Subcutaneous abdominal adipose tissue (tissue), 5 donors: ENCODE measurements around the gene MACF1.
"Not testable (repeated sequence)": the region's sequence is repeated elsewhere in the genome, so short reads cannot be mapped to it uniquely, and the experiment has no call there.

Experiments used
- H3K27ac ChIP-seq: one replicate; pipeline ENCODE4 v1.7.0; 2013; ENCODE audit warnings: low read depth, mild to moderate bottlenecking, inconsistent platforms, low read length, moderate library complexity
- H3K27me3 ChIP-seq, 5 donors: one replicate each; pipeline ENCODE4 v1.7.0; 2013; ENCODE audit warnings: low read length in 5 of 5, inconsistent platforms in 1 of 5; ENCODE audit not compliant: control insufficient read depth in 5 of 5, insufficient read depth in 4 of 5
- H3K36me3 ChIP-seq, 5 donors: one replicate each; pipeline ENCODE4 v1.7.0; 2013; ENCODE audit warnings: low read length in 5 of 5; ENCODE audit not compliant: control insufficient read depth in 5 of 5, insufficient read depth in 5 of 5
- H3K4me1 ChIP-seq, 5 donors: one replicate each; pipeline ENCODE4 v1.7.0; 2013; ENCODE audit warnings: low read length in 5 of 5, mild to moderate bottlenecking in 3 of 5, moderate library complexity in 1 of 5; ENCODE audit not compliant: control insufficient read depth in 5 of 5, insufficient read depth in 5 of 5
- H3K4me3 ChIP-seq, 5 donors: one replicate each; pipeline ENCODE4 v1.7.0; 2013; ENCODE audit warnings: low read length in 5 of 5, low read depth in 1 of 5
- H3K9ac ChIP-seq, 5 donors: one replicate each; pipeline ENCODE4 v1.7.0; 2013; ENCODE audit warnings: low read length in 5 of 5, mild to moderate bottlenecking in 4 of 5, moderate library complexity in 3 of 5
- H3K9me3 ChIP-seq, 5 donors: one replicate each; pipeline ENCODE4 v1.7.0; 2013; ENCODE audit warnings: low read length in 5 of 5; ENCODE audit not compliant: control insufficient read depth in 5 of 5
- donor health status: healthy.
- donor health status: healthy.
- donor health status: healthy.
- donor health status: healthy.
- donor health status: healthy.

The MACF1 gene

GRCh38 chr1:39508266-39508665 lies 303.8 kb downstream of the MACF1 start:
- peaks cover 0 to 11% (median 5%) of the 10 kb centered on the region in 5 donors for H3K27me3 ChIP-seq
- peaks cover 0 to 9% (median 5%) of the 10 kb centered on the region in 5 donors for H3K4me1 ChIP-seq
- no peaks in the 10 kb centered on the region for H3K36me3 ChIP-seq
- H3K9me3 ChIP-seq: no peaks in the 10 kb centered on the region
- H3K27ac ChIP-seq: no peak overlapping the region
- H3K9ac ChIP-seq: no peak overlapping the region
- no peak overlapping the region for H3K4me3 ChIP-seq

DNA sequence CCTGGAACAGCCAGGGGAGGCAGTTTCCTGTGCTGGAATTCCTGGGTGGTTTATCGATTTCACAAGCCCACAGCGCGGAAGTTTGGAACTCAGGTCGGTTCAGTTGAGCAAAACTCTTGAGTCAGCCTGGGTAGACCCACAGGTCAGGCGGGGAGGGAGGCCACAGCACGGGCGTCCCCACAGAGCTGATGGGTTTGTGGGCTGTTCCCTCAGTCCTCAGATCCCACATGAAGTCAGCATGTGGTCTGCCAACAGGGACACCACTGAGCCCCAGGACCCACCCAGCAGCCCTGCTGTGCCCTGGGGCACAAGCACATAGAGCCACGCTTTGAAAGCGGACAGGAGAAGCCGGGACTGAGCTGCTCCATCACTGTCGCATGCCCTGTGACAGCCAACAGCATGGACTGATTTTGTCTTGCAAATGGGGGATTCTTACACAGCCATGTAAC lies 304.4 kb downstream of the MACF1 start:
- no peak overlapping the region for H3K9ac ChIP-seq
- H3K4me3 ChIP-seq: no peak overlapping the region
- H3K9me3 ChIP-seq: no peaks in the 10 kb centered on the region
- H3K27ac ChIP-seq: no peak overlapping the region
- peaks cover 0 to 11% (median 5%) of the 10 kb centered on the region in 5 donors for H3K27me3 ChIP-seq
- no peaks in the 10 kb centered on the region for H3K36me3 ChIP-seq
- H3K4me1 ChIP-seq: peaks cover 0 to 9% (median 5%) of the 10 kb centered on the region in 5 donors

GRCh38 chr1:39509360-39510009 lies 305.0 kb downstream of the MACF1 start:
- no peak overlapping the region for H3K4me3 ChIP-seq
- no peaks in the 10 kb centered on the region for H3K9me3 ChIP-seq
- H3K27me3 ChIP-seq: peaks cover 0 to 11% (median 5%) of the 10 kb centered on the region in 5 donors
- no peak overlapping the region for H3K9ac ChIP-seq
- no peak overlapping the region for H3K27ac ChIP-seq
- peaks cover 0 to 9% (median 5%) of the 10 kb centered on the region in 5 donors for H3K4me1 ChIP-seq
- no peaks in the 10 kb centered on the region for H3K36me3 ChIP-seq

DNA sequence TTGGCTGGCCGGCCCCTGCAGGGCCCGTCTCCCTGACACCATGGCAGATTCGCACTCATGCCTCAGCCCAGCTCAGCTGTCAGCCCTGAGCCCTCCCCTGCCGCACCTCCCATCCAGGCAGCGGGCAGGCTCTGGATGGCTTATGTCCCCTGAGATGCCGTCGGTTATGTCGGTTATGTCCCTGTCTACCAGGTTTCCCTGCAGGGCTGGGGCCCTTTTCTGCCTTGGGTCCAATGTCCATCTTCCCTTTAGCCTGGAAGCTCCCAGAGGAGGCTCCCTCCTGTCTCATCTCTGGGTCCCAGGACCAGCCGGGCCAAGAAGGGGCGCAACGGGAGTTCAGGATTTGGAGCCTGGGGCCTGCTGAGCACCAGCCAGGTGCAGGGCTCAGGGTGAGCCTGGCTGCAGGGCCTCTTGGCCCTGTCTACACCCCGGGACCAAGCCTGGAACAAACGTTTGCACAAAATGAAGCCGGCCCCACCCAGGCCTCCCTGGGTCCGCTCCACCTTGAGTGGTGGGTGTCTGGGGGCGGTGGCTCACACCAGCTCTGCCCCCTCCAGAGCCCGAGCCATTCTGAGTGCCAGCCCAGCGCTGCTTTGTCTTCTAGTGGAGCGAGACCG lies 306.2 kb downstream of the MACF1 start:
- Histone ChIP-seq H3K27me3 (peaks cover 0 to 11% (median 5%) of the 10 kb centered on the region in 5 donors), H3K4me1 (peaks cover 0 to 13% (median 5%) of the 10 kb centered on the region in 5 donors)
- not testable (repeated sequence) for H3K9me3 ChIP-seq, H3K36me3 ChIP-seq, H3K4me3 ChIP-seq, H3K27ac ChIP-seq, H3K9ac ChIP-seq

- peaks cover 0 to 11% (median 5%) of the 10 kb centered on the region in 5 donors for H3K27me3 ChIP-seq
- H3K4me3 ChIP-seq, H3K27ac ChIP-seq, H3K9ac ChIP-seq, H3K9me3 ChIP-seq, H3K36me3 ChIP-seq: not testable (repeated sequence)
- H3K4me1 ChIP-seq: peaks cover 0 to 13% (median 5%) of the 10 kb centered on the region in 5 donors
Observed at GRCh38 chr1:39511477-39511876, 307.0 kb downstream of the MACF1 start.

DNA sequence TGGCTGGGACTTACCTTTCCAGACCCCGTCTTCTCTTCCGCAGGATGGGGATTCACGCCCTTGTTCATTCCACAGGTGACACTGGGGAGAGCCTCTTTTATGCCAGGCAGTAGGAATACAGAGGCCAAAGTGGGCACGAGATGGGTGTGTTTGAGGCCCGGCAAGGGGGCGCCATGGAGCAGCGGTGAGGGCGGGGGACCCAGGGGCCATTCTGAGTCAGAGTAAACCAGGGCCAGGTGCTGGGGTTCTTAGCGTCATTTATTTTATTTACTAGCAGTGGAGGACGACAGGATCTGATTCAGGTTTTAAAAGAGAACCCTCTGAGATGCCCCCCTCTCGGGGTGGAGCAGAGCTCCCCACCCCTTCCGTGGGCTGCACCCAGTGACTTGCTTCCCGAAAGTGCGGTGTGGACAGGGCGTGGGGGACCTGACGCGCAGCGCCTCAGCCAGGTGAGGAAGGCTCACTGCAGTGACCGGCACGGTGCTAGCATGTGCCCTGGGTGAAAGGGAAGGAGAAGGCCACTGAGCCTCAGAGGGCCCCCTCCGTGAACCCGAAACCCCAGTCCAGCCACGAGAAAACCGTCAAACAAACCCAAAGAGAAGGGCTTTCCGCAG lies 307.8 kb downstream of the MACF1 start:
- H3K9me3 ChIP-seq, H3K4me3 ChIP-seq, H3K27me3 ChIP-seq, H3K9ac ChIP-seq, H3K36me3 ChIP-seq, H3K27ac ChIP-seq: not testable (repeated sequence)
- H3K4me1 ChIP-seq: peaks cover 0 to 13% (median 5%) of the 10 kb centered on the region in 5 donors

- H3K4me1 ChIP-seq, H3K36me3 ChIP-seq, H3K9ac ChIP-seq, H3K27me3 ChIP-seq, H3K9me3 ChIP-seq, H3K27ac ChIP-seq: not testable (repeated sequence)
- peak overlapping the region in 1 of 5 donors; percentile 30 for H3K4me3 ChIP-seq
Observed at GRCh38 chr1:39514710-39515124, 310.2 kb downstream of the MACF1 start.

- not testable (repeated sequence) for H3K9me3 ChIP-seq, H3K27me3 ChIP-seq, H3K4me1 ChIP-seq, H3K27ac ChIP-seq, H3K36me3 ChIP-seq, H3K9ac ChIP-seq
- H3K4me3 ChIP-seq: peak overlapping the region in 2 of 5 donors; percentile 13 to 44
Observed at GRCh38 chr1:39515131-39516086, 310.9 kb downstream of the MACF1 start.

DNA sequence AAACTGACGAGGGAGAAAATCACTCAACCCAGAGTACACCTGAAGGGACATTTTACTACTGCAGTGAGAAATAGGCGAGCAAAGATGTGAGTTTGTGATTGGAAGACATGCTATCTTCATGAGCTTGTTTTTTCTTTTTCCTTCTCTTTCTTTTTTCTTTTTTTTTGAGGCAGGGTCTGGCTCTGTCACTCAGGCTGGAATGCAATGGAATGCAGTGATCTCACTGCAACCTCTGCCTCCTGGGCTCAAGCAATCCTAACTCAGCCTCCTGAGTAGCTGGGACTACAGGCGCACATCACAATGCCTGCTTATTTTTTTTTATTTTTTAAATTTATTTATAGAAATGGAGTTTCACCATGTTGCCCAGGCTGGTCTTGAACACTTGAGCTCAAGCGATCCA lies 312.3 kb downstream of the MACF1 start:
- H3K27ac ChIP-seq, H3K36me3 ChIP-seq, H3K27me3 ChIP-seq, H3K4me1 ChIP-seq, H3K9me3 ChIP-seq, H3K9ac ChIP-seq, H3K4me3 ChIP-seq: not testable (repeated sequence)
